CD4-positive, alpha-beta memory T cell (primary cell): ENCODE measurements around the gene WASL. TPM values are rescaled to one million over a fixed set of nuclear protein-coding genes. Genes with fewer than 3 reads are reported as not detected.
"Not testable (repeated sequence)": the region's sequence is repeated elsewhere in the genome, so short reads cannot be mapped to it uniquely, and the experiment has no call there.

Experiments
- CTCF ChIA-PET: fragments of 350-600 bp; sonication (Branson Sonifier 250); formaldehyde crosslinking; loops from one replicate; lab custom pipeline; 2021; ENCODE audit warnings: inconsistent platforms; ENCODE audit not compliant: partially characterized antibody; lab: Charles Lee
- POLR2A ChIA-PET: fragments of 350-600 bp; sonication (Branson Sonifier 250); formaldehyde crosslinking; loops from one replicate; lab custom pipeline; 2021; ENCODE audit not compliant: partially characterized antibody; lab: Charles Lee
- DNase-seq, 5 donors: peaks; one replicate each; pipeline versions ENCODE4 v3.0.0 to v3.0.0-alpha.2; 2020 to 2022; ENCODE audit warnings: mixed read lengths in 1 of 5
- H3K27ac ChIP-seq: one replicate; pipeline ENCODE4 v1.7.0; 2013; ENCODE audit warnings: low read depth, low read length
- H3K27me3 ChIP-seq: 2 replicates; pipeline ENCODE4 v1.7.0; 2013; ENCODE audit warnings: mild to moderate bottlenecking, low read length, moderate library complexity; ENCODE audit not compliant: insufficient read depth
- H3K36me3 ChIP-seq: 2 replicates; pipeline ENCODE4 v1.7.0; 2013; ENCODE audit warnings: mild to moderate bottlenecking, low read length, moderate library complexity; ENCODE audit not compliant: insufficient read depth
- H3K4me1 ChIP-seq: 2 replicates; pipeline ENCODE4 v1.7.0; 2013; ENCODE audit warnings: mild to moderate bottlenecking, low read length, moderate library complexity; ENCODE audit not compliant: insufficient read depth
- H3K4me3 ChIP-seq, 2 donors: one replicate each; pipeline ENCODE4 v1.7.0; 2013; ENCODE audit warnings: low read length in 2 of 2, mild to moderate bottlenecking in 1 of 2
- H3K9me3 ChIP-seq, 2 donors: one replicate each; pipeline ENCODE4 v1.7.0; 2013; ENCODE audit warnings: low read length in 2 of 2, control low read depth in 1 of 2; ENCODE audit not compliant: control insufficient read depth in 1 of 2
- H3K27ac Mint-ChIP-seq, 7 donors: one replicate each; pipeline ENCODE4 v1.8.0; 2020 to 2021; ENCODE audit warnings: mixed read lengths in 7 of 7, mild to moderate bottlenecking in 6 of 7, inconsistent platforms in 3 of 7, moderate library complexity in 3 of 7
- H3K27me3 Mint-ChIP-seq, 2 donors: one replicate each; pipeline ENCODE4 v1.8.0; 2020 to 2021; ENCODE audit warnings: mixed read lengths in 2 of 2
- H3K36me3 Mint-ChIP-seq, 2 donors: one replicate each; pipeline ENCODE4 v1.8.0; 2020 to 2021; ENCODE audit warnings: mixed read lengths in 2 of 2, inconsistent platforms in 1 of 2, mild to moderate bottlenecking in 1 of 2
- H3K4me1 Mint-ChIP-seq, 4 donors: one replicate each; pipeline ENCODE4 v1.8.0; 2020 to 2021; ENCODE audit warnings: mixed read lengths in 4 of 4, mild to moderate bottlenecking in 1 of 4
- H3K4me3 Mint-ChIP-seq, 8 donors: one replicate each; pipeline ENCODE4 v1.8.0; 2020 to 2021; ENCODE audit warnings: mixed read lengths in 8 of 8, mild to moderate bottlenecking in 7 of 8, moderate library complexity in 6 of 8, inconsistent platforms in 3 of 8
- H3K9me3 Mint-ChIP-seq, 8 donors: one replicate each; pipeline ENCODE4 v1.8.0; 2020 to 2021; ENCODE audit warnings: mixed read lengths in 8 of 8, mild to moderate bottlenecking in 5 of 8, inconsistent platforms in 3 of 8, moderate library complexity in 1 of 8
- intact Hi-C: fragments of 100-400 bp; cut with micrococcal nuclease; formaldehyde crosslinking; loops from one replicate; pipeline ENCODE4 v1.15.1; 2023
- polyA plus RNA-seq, 2 donors: library from polyadenylated mRNA; unstranded; fragments of 300-500 nt; fragmentation: Illumina TruSeq; gene quantifications; one replicate each; pipeline ENCODE4 v1.2.3, GENCODE V29; 2021
- total RNA-seq, 2 experiments: library from RNA; stranded (reverse); gene quantifications; one replicate each; pipeline ENCODE4 v1.2.3, GENCODE V29; 2021

Gene WASL
- total and polyA plus RNA-seq, 4 experiments from 2014 or later, result 1.9 to 13.5 (median 7.8) TPM

GRCh38 chr7:123782071-123782798, 33.4 kb upstream of the WASL start:
- no peaks in the 10 kb centered on the region for H3K4me1 ChIP-seq
- no peaks in the 10 kb centered on the region for H3K36me3 ChIP-seq
- no peak overlapping the region for H3K4me3 ChIP-seq
- Mint-ChIP-seq H3K4me3 (no peak overlapping the region), H3K4me1 (no peaks in the 10 kb centered on the region), H3K36me3 (no peaks in the 10 kb centered on the region), H3K9me3 (no peaks in the 10 kb centered on the region), H3K27ac (no peak overlapping the region), H3K27me3 (peaks cover 1 to 5% of the 10 kb centered on the region in 2 donors)
- H3K9me3 ChIP-seq, result no peaks in the 10 kb centered on the region
- no peaks in the 10 kb centered on the region for H3K27me3 ChIP-seq
- POLR2A ChIA-PET, result interaction anchor here (0.7 kb wide), 1 partner anchor 20 kb away, joined by 3 read pairs; no protein-coding TSS in a partner anchor
- CTCF ChIA-PET, result no interaction called here
- no peak overlapping the region for H3K27ac ChIP-seq
- DNase-seq, result no peak
- intact Hi-C loops, result no loop called here

GRCh38 chr7:123780472-123780871, 31.7 kb upstream of the WASL start:
- H3K27ac ChIP-seq, DNase-seq, H3K27ac Mint-ChIP-seq, H3K36me3 ChIP-seq, H3K4me3 Mint-ChIP-seq, H3K4me1 Mint-ChIP-seq, POLR2A ChIA-PET, H3K4me3 ChIP-seq, H3K9me3 ChIP-seq, H3K27me3 ChIP-seq, H3K27me3 Mint-ChIP-seq, CTCF ChIA-PET, H3K9me3 Mint-ChIP-seq, intact Hi-C loops, H3K36me3 Mint-ChIP-seq, H3K4me1 ChIP-seq: not testable (repeated sequence)

- Histone ChIP-seq H3K4me3 (no peak overlapping the region), H3K27ac (no peak overlapping the region), H3K36me3 (no peaks in the 10 kb centered on the region), H3K9me3 (no peaks in the 10 kb centered on the region), H3K27me3 (no peaks in the 10 kb centered on the region), H3K4me1 (no peaks in the 10 kb centered on the region)
- no peaks in the 10 kb centered on the region for H3K36me3 Mint-ChIP-seq
- intact Hi-C loops, result no loop called here
- H3K27me3 Mint-ChIP-seq, result peaks cover 10 to 20% of the 10 kb centered on the region in 2 donors
- no peaks in the 10 kb centered on the region for H3K9me3 Mint-ChIP-seq
- ChIA-PET POLR2A (no interaction called here), CTCF (no interaction called here)
- no peak overlapping the region for H3K27ac Mint-ChIP-seq
- H3K4me1 Mint-ChIP-seq, result peaks cover 0 to 5% (median 3%) of the 10 kb centered on the region in 4 donors
- DNase-seq, result no peak
- H3K4me3 Mint-ChIP-seq, result no peak overlapping the region
Measured at GRCh38 chr7:123774496-123774895, 25.7 kb upstream of the WASL start.

GRCh38 chr7:123773481-123773880, 24.7 kb upstream of the WASL start:
- ChIA-PET CTCF (no interaction called here), POLR2A (no interaction called here)
- no peaks in the 10 kb centered on the region for H3K36me3 Mint-ChIP-seq
- Histone ChIP-seq H3K36me3 (no peaks in the 10 kb centered on the region), H3K4me1 (no peaks in the 10 kb centered on the region), H3K9me3 (no peaks in the 10 kb centered on the region), H3K27ac (no peak overlapping the region), H3K27me3 (no peaks in the 10 kb centered on the region), H3K4me3 (no peak overlapping the region)
- no peak overlapping the region for H3K4me3 Mint-ChIP-seq
- H3K9me3 Mint-ChIP-seq, result no peaks in the 10 kb centered on the region
- peaks cover 13 to 23% of the 10 kb centered on the region in 2 donors for H3K27me3 Mint-ChIP-seq
- intact Hi-C loops, result no loop called here
- H3K4me1 Mint-ChIP-seq, result peaks cover 0 to 5% (median 3%) of the 10 kb centered on the region in 4 donors
- DNase-seq, result no peak
- no peak overlapping the region for H3K27ac Mint-ChIP-seq

GRCh38 chr7:123772652-123773051, 23.8 kb upstream of the WASL start:
- H3K27me3 ChIP-seq, result no peaks in the 10 kb centered on the region
- H3K36me3 ChIP-seq, result no peaks in the 10 kb centered on the region
- intact Hi-C loops, result no loop called here
- POLR2A ChIA-PET, result no interaction called here
- H3K4me1 Mint-ChIP-seq, result peaks cover 0 to 5% (median 3%) of the 10 kb centered on the region in 4 donors
- no peaks in the 10 kb centered on the region for H3K9me3 ChIP-seq
- no peaks in the 10 kb centered on the region for H3K36me3 Mint-ChIP-seq
- H3K27me3 Mint-ChIP-seq, result peaks cover 14 to 23% of the 10 kb centered on the region in 2 donors
- DNase-seq, result no peak
- H3K9me3 Mint-ChIP-seq, result no peaks in the 10 kb centered on the region
- peak overlapping the region in 1 of 7 donors; percentile 48 for H3K27ac Mint-ChIP-seq
- no peak overlapping the region for H3K4me3 ChIP-seq
- no peak overlapping the region for H3K27ac ChIP-seq
- no peaks in the 10 kb centered on the region for H3K4me1 ChIP-seq
- H3K4me3 Mint-ChIP-seq, result no peak overlapping the region
- CTCF ChIA-PET, result no interaction called here

GRCh38 chr7:123771846-123772245, 23.0 kb upstream of the WASL start:
- CTCF ChIA-PET, result no interaction called here
- no peaks in the 10 kb centered on the region for H3K9me3 Mint-ChIP-seq
- POLR2A ChIA-PET, result no interaction called here
- no peaks in the 10 kb centered on the region for H3K36me3 ChIP-seq
- peaks cover 15 to 23% of the 10 kb centered on the region in 2 donors for H3K27me3 Mint-ChIP-seq
- H3K27ac Mint-ChIP-seq, result no peak overlapping the region
- no peaks in the 10 kb centered on the region for H3K36me3 Mint-ChIP-seq
- intact Hi-C loops, result no loop called here
- H3K9me3 ChIP-seq, result no peaks in the 10 kb centered on the region
- H3K4me1 ChIP-seq, result no peaks in the 10 kb centered on the region
- peaks cover 0 to 5% (median 3%) of the 10 kb centered on the region in 4 donors for H3K4me1 Mint-ChIP-seq
- H3K4me3 ChIP-seq, result no peak overlapping the region
- no peak for DNase-seq
- no peak overlapping the region for H3K27ac ChIP-seq
- no peaks in the 10 kb centered on the region for H3K27me3 ChIP-seq
- H3K4me3 Mint-ChIP-seq, result no peak overlapping the region

- intact Hi-C loops, result no loop called here
- no peaks in the 10 kb centered on the region for H3K36me3 ChIP-seq
- Mint-ChIP-seq H3K36me3 (no peaks in the 10 kb centered on the region), H3K9me3 (no peaks in the 10 kb centered on the region), H3K27ac (no peak overlapping the region), H3K4me3 (no peak overlapping the region), H3K27me3 (peaks cover 13 to 22% of the 10 kb centered on the region in 2 donors), H3K4me1 (peaks cover 0 to 5% (median 3%) of the 10 kb centered on the region in 4 donors)
- H3K4me1 ChIP-seq, result no peaks in the 10 kb centered on the region
- POLR2A ChIA-PET, result no interaction called here
- no peaks in the 10 kb centered on the region for H3K9me3 ChIP-seq
- H3K27me3 ChIP-seq, result no peaks in the 10 kb centered on the region
- H3K27ac ChIP-seq, result no peak overlapping the region
- no peak overlapping the region for H3K4me3 ChIP-seq
- no peak for DNase-seq
- CTCF ChIA-PET, result no interaction called here
Measured at GRCh38 chr7:123771256-123771655, 22.5 kb upstream of the WASL start.
